Stimulated activated CD4-positive, alpha-beta T cell treated with anti-CD3 and anti-CD28 coated beads, Interleukin-4, amount 100 ng/mL, for 48 hours (primary cell): Measurements from ENCODE around the gene DNMT1.

Experiments used
- DNase-seq, 2 donors: peaks; one replicate each; pipeline ENCODE4 v3.0.0-alpha.2; 2020; ENCODE audit warnings: low read depth in 2 of 2

Gene DNMT1

GRCh38 chr19:10095622-10095947 lies 99.2 kb downstream of the DNMT1 start:
- DNase-seq, result no peak

DNA sequence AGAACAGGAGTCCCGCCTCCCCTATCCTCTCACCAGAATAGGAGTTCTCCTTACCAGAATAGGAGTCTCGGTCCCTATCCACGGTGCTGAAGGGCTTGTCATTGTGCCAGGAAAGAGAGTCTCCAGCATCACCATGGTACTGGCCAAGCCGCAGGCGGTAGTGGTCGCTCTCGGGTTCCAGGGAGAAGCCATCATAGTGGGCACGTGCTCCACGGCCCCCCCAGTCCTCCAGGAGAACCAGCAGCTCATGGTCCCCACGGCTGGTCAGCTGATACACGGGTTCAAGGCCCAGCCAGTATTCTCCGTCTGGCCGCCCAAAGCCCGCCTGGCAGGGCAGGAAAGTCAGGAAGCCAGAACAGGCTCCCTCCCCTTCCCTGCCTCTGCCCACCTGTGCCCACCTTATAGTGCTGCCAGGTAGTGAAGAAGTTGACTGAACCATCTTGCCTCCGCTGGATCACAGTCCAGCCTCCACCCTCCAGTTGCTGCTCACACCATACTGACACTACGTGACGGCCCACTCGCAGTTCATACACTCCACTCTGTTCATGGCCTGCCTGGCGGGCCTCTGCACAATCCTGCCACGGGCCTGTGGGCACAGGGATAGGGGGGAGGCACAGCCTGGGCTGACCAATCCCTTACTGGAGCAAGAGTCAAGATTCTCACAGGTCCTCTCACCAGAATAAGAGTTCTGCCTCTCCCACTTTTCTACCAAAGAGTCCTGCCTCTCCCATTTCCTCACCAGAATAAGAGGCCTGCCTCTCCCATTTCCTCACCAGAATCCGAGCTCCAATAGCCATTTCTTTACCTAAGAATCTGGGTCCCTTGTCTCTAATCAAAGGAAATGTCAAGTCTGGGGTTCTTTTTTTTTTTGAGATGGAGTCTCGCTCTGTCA lies 101.2 kb downstream of the DNMT1 start:
- no peak for DNase-seq

GRCh38 chr19:10092648-10093294 lies 102.0 kb downstream of the DNMT1 start:
- no peak for DNase-seq

- no peak for DNase-seq
Observed at GRCh38 chr19:10091895-10092641, 102.7 kb downstream of the DNMT1 start.

DNA sequence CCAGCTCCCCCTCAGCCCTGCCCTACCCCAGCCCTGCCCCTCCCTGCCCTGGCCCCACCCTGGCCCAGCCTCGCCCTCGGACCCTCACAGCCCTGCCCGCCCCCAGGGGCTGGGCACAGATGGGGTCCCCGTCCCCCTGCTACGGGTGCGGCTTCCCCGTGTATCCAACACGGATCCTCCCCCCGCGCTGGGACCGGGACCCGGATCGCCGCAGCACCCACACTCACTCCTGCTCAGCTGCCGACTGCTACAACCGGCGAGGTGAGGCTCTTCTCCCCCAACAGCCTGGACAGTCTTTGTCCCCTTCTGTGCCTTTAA lies 103.4 kb downstream of the DNMT1 start:
- no peak for DNase-seq

- no peak for DNase-seq
Observed at GRCh38 chr19:10089801-10090375, 104.9 kb downstream of the DNMT1 start.

GRCh38 chr19:10088949-10089554 lies 105.7 kb downstream of the DNMT1 start:
- DNase-seq, result no peak

GRCh38 chr19:10087296-10088061 lies 107.3 kb downstream of the DNMT1 start:
- no peak for DNase-seq

GRCh38 chr19:10086591-10087192 lies 108.1 kb downstream of the DNMT1 start:
- no peak for DNase-seq

DNA sequence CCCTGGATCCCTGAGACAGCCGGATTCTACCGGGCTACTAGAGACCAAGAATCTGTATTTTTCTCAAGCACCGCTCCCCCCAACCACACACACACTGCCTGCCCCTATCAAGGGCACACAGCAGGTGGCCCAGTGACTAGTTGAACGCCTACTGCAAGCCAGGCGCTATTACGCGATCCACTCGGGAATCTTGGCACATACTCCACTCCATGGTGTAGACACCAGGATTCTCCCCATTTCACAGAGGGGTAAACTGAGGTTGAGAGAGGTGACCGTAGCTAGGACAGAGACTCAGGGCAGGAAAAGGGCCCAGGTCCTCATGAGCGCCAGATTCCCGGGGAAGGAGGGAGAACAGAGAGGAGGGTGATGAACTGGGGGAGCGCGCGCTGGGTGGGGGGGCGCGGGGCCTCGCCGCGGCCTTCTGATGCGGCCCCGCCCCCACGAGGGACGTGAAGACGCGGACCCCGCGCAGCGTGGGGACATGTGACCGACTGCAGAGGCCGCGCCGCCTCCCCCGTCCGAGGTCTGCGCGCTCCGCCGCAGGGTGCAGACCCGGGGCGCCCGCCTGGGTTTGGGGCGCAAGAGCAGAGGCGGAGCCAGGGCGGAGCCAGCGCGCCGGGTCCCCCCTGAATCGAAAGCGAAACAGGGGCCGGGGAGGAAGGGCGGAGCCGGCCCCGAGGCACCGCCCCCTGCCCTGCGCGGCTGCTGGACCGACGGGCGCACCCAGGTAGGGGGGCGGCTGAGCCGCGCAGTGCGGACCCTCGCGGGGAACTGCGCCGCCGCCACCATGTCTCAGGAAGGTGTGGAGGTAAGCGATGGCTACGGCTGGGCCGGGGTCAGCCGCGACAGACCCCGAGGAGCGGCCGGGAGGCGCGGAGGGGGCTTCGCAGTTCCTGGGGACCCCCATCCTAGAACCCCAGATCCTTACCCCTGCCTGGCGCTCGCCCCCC lies 108.8 kb downstream of the DNMT1 start, which contains the start of gene SHFL:
Gene SHFL (plus strand): TSS at position 677 of the 950 bp plus-strand sequence. CDS start 111 bp downstream, at position 788.
- peak; percentile 66 to 71 for DNase-seq

- DNase-seq, result no peak
Observed at GRCh38 chr19:10084803-10085202, 110.0 kb downstream of the DNMT1 start.

DNA sequence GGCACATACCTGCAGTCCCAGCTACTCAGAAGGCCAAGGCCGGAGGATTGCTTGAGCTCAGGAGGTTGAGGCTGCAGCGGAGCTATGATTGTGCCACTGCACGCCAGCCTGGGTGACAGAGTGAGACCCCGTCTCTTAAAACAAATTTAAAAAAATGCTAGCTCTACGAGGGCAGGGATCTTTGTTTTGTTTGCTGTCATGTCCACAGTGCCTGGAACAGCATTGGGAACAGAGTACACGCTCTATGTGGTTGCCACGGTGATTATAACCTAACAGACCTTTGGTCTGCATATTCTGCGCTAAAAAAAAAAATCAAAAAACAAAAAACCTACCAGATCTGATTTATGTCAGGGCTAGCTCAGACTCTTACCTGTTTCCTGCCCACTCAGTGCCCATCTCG lies 110.8 kb downstream of the DNMT1 start:
- no peak for DNase-seq
